SU-DHL-6 (cell line): ENCODE data around the gene CDC45.

Source experiments
- H2AFZ ChIP-seq: fragments of 200-600 bp; sonication (generic); 2 replicates; pipeline ENCODE4 v1.6.1; 2014; ENCODE audit warnings: low read depth, mild to moderate bottlenecking, moderate library complexity, mixed read lengths, antibody characterized with exemption, low read length; ENCODE audit not compliant: severe bottlenecking
- H3F3A ChIP-seq: fragments of 200-600 bp; shearing (Covaris generic); 2 replicates; pipeline ENCODE4 v1.6.0; 2016; ENCODE audit warnings: antibody characterized with exemption, mild to moderate bottlenecking; ENCODE audit not compliant: insufficient read depth
- H3K27ac ChIP-seq: fragments of 200-600 bp; sonication (generic); 2 replicates; pipeline ENCODE4 v1.5.1; 2016; ENCODE audit warnings: low read depth, mild to moderate bottlenecking, low read length, moderate library complexity, mixed read lengths
- H3K27me3 ChIP-seq: fragments of 200-600 bp; sonication (generic), shearing (Covaris generic); 2 replicates; pipeline ENCODE4 v1.6.0; 2014; ENCODE audit warnings: mild to moderate bottlenecking, low read length
- H3K36me3 ChIP-seq: fragments of 200-600 bp; sonication (generic); 2 replicates; pipeline ENCODE4 v1.6.1; 2014; ENCODE audit warnings: mild to moderate bottlenecking, low read length, mixed read lengths
- H3K4me2 ChIP-seq: fragments of 300-600, 200-600 bp; shearing (Covaris generic), sonication (generic); 2 replicates; pipeline ENCODE4 v1.6.0; 2014; ENCODE audit warnings: low read length, low read depth, mild to moderate bottlenecking; ENCODE audit not compliant: poor library complexity, severe bottlenecking
- H3K4me3 ChIP-seq: fragments of 200-600 bp; sonication (generic); 2 replicates; pipeline ENCODE4 v1.5.1; 2014; ENCODE audit warnings: antibody characterized with exemption, low read length, mild to moderate bottlenecking, mixed read lengths; ENCODE audit not compliant: insufficient read depth, poor library complexity, severe bottlenecking
- H3K79me2 ChIP-seq: fragments of 200-600 bp; sonication (generic); 2 replicates; pipeline ENCODE4 v1.6.1; 2014; ENCODE audit warnings: mild to moderate bottlenecking, low read length, moderate library complexity; ENCODE audit not compliant: insufficient read depth
- H3K9ac ChIP-seq: fragments of 200-600 bp; sonication (generic); 2 replicates; pipeline ENCODE4 v1.7.0; 2014; ENCODE audit warnings: mild to moderate bottlenecking, low read length
- H3K9me2 ChIP-seq: fragments of 200-600 bp; sonication (generic); replicated peaks from 2 replicates; pipeline ENCODE4 v1.6.1; 2014; ENCODE audit warnings: low read length; ENCODE audit not compliant: insufficient read depth
- H3K9me3 ChIP-seq: fragments of 200-600 bp; sonication (generic); 2 replicates; pipeline ENCODE4 v1.6.1; 2014; ENCODE audit warnings: low read length, mixed read lengths; ENCODE audit not compliant: insufficient read depth
- H4K20me1 ChIP-seq: fragments of 200-600 bp; sonication (generic); 2 replicates; pipeline ENCODE4 v1.6.1; 2014; ENCODE audit warnings: low read depth, mild to moderate bottlenecking, antibody characterized with exemption, low read length, moderate library complexity, mixed read lengths
- CTCF ChIP-seq: fragments of 200-600 bp; sonication (generic); IDR thresholded peaks from one replicate; pipeline ENCODE4 v1.5.1; 2017; ENCODE audit warnings: antibody characterized with exemption, mild to moderate bottlenecking, low read length, moderate library complexity; ENCODE audit not compliant: insufficient read depth, poor library complexity, severe bottlenecking
- EZH2phosphoT487 ChIP-seq: fragments of 200-600 bp; sonication (generic), shearing (Covaris generic); conservative IDR thresholded peaks from 2 replicates; pipeline ENCODE4 v1.6.1; 2018; ENCODE audit warnings: mild to moderate bottlenecking, antibody characterized with exemption, low read length, moderate library complexity, mixed read lengths

The CDC45 gene

GRCh38 chr22:19517171-19517500 is 37.4 kb downstream of the CDC45 start:
- Histone ChIP-seq H3F3A (0 out of 2 replicates have a peak, but pooled peaks cover 2% of the 10 kb centered on the region), H3K9ac (no peak overlapping the region), H4K20me1 (no peaks in the 10 kb centered on the region), H3K4me2 (no peak overlapping the region), H3K36me3 (no peaks in the 10 kb centered on the region), H3K9me2 (no peaks in the 10 kb centered on the region), H3K27ac (no peak overlapping the region), H3K9me3 (no peaks in the 10 kb centered on the region), H2AFZ (no peak overlapping the region), H3K4me3 (no peak overlapping the region), H3K79me2 (no peaks in the 10 kb centered on the region), H3K27me3 (no peaks in the 10 kb centered on the region)
- TF ChIP-seq CTCF (no peak), EZH2phosphoT487 (no peak)

DNA sequence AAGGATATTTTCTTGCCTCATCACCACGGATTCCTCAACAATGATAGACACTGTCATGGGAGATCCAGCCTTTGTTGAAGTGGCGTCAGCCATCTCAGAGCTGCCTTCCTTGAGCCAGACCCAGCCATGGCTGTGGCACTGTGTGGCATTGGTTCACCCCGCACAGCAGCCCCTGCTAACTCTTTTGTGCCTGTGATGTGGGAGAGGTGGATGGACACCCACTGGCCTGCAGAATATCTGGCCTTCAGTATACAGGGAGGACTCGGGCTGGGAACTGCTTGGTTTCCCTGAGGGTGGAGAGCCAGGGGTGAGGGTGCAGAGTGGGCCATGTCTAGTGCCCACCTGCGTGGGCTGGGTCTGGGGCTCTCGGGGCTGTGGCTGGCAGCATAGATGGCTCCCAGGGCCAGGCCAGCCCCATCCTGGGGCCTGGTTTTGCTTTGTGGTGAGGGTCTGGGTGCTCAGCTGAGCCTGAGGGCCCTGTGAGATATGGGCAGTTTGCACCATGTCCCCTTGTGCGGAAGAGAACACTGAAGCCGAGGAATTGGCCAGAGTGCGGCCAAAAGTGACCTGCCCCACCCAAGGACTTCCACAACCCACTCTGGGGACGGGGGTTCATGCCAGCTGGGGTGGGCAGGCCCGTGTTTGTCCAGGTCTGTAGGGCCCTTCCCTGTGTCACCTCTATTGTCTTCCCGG is 38.3 kb downstream of the CDC45 start:
- Histone ChIP-seq H3K79me2 (no peaks in the 10 kb centered on the region), H3K36me3 (no peaks in the 10 kb centered on the region), H3K27me3 (no peaks in the 10 kb centered on the region), H3K9me2 (no peaks in the 10 kb centered on the region), H4K20me1 (no peaks in the 10 kb centered on the region), H3K9ac (no peak overlapping the region), H3K27ac (no peak overlapping the region), H2AFZ (no peak overlapping the region), H3K4me2 (no peak overlapping the region), H3K9me3 (no peaks in the 10 kb centered on the region), H3F3A (0 out of 2 replicates have a peak, but pooled peaks cover 1% of the 10 kb centered on the region), H3K4me3 (no peak overlapping the region)
- TF ChIP-seq EZH2phosphoT487, result no peak
- no peak for TF ChIP-seq CTCF

GRCh38 chr22:19518635-19519034 is 38.9 kb downstream of the CDC45 start:
- Histone ChIP-seq H3F3A (no peaks in the 10 kb centered on the region), H3K4me3 (no peak overlapping the region), H2AFZ (no peak overlapping the region), H3K36me3 (no peaks in the 10 kb centered on the region), H3K4me2 (no peak overlapping the region), H3K27ac (no peak overlapping the region), H3K9me2 (no peaks in the 10 kb centered on the region), H3K9ac (no peak overlapping the region), H4K20me1 (no peaks in the 10 kb centered on the region), H3K27me3 (no peaks in the 10 kb centered on the region), H3K79me2 (no peaks in the 10 kb centered on the region), H3K9me3 (no peaks in the 10 kb centered on the region)
- TF ChIP-seq EZH2phosphoT487, result no peak
- TF ChIP-seq CTCF, result no peak
